ENCODE measurements around the gene ABCF1. TPM values are rescaled to one million over a fixed set of nuclear protein-coding genes. Genes with fewer than 3 reads are reported as not detected.

ABCF1 gene
- total RNA-seq, 1 donor = 37.3 TPM

DNA sequence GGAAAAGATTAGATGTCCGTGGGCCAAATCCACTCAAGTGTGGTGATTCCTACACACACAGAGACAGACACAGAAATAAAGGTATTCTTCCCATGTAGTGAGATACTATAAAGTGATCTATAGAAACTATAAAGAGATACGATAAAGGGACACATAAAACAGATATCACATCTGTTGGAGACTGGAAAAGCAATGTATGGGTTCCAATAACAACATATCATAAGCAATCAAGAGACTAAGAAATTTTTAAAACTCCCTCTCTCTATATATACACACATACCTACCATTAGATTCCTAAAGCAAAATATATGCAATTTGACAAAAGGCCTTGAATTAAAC, 40.6 kb downstream of the ABCF1 start:
- TF ChIP-seq, protein P1, sequence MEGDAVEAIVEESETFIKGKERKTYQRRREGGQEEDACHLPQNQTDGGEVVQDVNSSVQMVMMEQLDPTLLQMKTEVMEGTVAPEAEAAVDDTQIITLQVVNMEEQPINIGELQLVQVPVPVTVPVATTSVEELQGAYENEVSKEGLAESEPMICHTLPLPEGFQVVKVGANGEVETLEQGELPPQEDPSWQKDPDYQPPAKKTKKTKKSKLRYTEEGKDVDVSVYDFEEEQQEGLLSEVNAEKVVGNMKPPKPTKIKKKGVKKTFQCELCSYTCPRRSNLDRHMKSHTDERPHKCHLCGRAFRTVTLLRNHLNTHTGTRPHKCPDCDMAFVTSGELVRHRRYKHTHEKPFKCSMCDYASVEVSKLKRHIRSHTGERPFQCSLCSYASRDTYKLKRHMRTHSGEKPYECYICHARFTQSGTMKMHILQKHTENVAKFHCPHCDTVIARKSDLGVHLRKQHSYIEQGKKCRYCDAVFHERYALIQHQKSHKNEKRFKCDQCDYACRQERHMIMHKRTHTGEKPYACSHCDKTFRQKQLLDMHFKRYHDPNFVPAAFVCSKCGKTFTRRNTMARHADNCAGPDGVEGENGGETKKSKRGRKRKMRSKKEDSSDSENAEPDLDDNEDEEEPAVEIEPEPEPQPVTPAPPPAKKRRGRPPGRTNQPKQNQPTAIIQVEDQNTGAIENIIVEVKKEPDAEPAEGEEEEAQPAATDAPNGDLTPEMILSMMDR (IDR thresholded peaks at IDR 0.05; ENCODE audit: extremely low read depth, low read depth, low read length) = no peak
- Histone ChIP-seq H3K27me3 (ENCODE audit: insufficient read depth, low read length) (no peaks in the 10 kb centered on the region), H3K4me3 (ENCODE audit: insufficient read depth, low read length) (no peak overlapping the region), H4K20me1 (ENCODE audit: insufficient read depth, low read length) (peaks cover 46% of the 10 kb centered on the region), H2AFZ (ENCODE audit: low read length) (no peak overlapping the region), H3K36me3 (ENCODE audit: insufficient read depth, low read length) (peaks cover 58% of the 10 kb centered on the region), H3K4me1 (ENCODE audit: insufficient read depth, low read length) (peaks cover 52% of the 10 kb centered on the region), H3K4me2 (ENCODE audit: insufficient read depth, low read length) (peak overlapping the region; percentile 9), H3K27ac (ENCODE audit: low read depth, low read length) (peak overlapping the region; percentile 42), H3K9me3 (ENCODE audit: low read depth, low read length) (no peaks in the 10 kb centered on the region), H3K79me2 (ENCODE audit: insufficient read depth, low read length) (peaks cover 42% of the 10 kb centered on the region)
- no peak for DNase-seq (ENCODE audit: insufficient read length, low spot score, missing footprints)

DNA sequence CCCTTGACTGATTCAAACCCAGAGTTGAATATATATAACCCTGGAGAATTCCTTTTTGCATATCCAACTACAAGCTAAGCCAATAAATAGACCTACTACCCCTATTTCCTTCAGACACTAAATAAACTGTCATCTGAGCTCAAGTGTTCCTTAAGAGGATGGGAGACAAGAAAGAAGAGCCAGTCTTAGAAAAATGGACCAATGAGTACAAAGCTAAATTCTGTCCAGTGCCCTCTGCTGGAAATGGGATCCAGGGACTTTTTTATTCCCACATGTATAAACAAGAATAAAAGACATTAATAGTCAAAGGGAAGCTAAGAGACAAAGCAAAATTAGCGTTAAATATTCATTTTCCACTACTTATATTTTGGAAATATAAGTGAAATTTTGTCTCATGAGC, 41.0 kb downstream of the ABCF1 start:
- no peak for DNase-seq (ENCODE audit: insufficient read length, low spot score, missing footprints)
- H3K9me3 ChIP-seq (ENCODE audit: low read depth, low read length) = no peaks in the 10 kb centered on the region
- H3K27ac ChIP-seq (ENCODE audit: low read depth, low read length) = peak overlapping the region; percentile 99
- peaks cover 52% of the 10 kb centered on the region for H3K4me1 ChIP-seq (ENCODE audit: insufficient read depth, low read length)
- peaks cover 56% of the 10 kb centered on the region for H3K36me3 ChIP-seq (ENCODE audit: insufficient read depth, low read length)
- peaks cover 46% of the 10 kb centered on the region for H4K20me1 ChIP-seq (ENCODE audit: insufficient read depth, low read length)
- TF ChIP-seq, protein P1 (IDR thresholded peaks at IDR 0.05; ENCODE audit: extremely low read depth, low read depth, low read length) = peak; percentile 49
- H3K79me2 ChIP-seq (ENCODE audit: insufficient read depth, low read length) = peaks cover 45% of the 10 kb centered on the region
- H3K4me2 ChIP-seq (ENCODE audit: insufficient read depth, low read length) = peak overlapping the region; percentile 86
- no peak overlapping the region for H3K4me3 ChIP-seq (ENCODE audit: insufficient read depth, low read length)
- no peaks in the 10 kb centered on the region for H3K27me3 ChIP-seq (ENCODE audit: insufficient read depth, low read length)
- H2AFZ ChIP-seq (ENCODE audit: low read length) = no peak overlapping the region

DNA sequence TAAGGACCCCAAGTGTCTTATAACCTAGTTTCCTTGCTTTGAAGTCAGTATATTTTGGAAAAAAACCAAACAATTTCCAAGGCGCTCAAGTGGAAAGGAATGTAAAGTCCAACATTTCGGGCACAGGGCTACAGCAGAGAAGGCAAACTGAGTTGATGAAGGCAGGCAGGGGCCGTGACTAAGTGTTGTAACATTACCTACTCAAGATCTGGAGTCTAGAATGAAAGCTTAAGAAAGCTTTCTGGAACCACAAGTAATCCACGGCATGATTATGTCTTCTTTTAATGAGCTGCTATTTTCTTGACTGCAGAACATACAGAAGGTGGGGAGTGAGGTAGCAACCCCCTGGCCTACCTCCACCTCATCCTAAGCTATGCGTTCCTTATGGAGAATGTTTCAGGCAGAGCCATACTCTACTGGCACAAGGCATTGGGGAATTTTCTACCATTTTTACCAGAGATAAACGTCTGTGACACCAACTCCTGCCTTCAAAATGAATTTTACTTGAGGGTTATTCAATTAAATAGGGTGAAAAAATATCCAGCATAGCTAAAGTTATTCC, 41.5 kb downstream of the ABCF1 start:
- H3K4me1 ChIP-seq (ENCODE audit: insufficient read depth, low read length) = peaks cover 52% of the 10 kb centered on the region
- no peak overlapping the region for H2AFZ ChIP-seq (ENCODE audit: low read length)
- DNase-seq (ENCODE audit: insufficient read length, low spot score, missing footprints) = peak; percentile 77
- no peak overlapping the region for H3K4me3 ChIP-seq (ENCODE audit: insufficient read depth, low read length)
- peak overlapping the region; percentile 99 for H3K27ac ChIP-seq (ENCODE audit: low read depth, low read length)
- H3K79me2 ChIP-seq (ENCODE audit: insufficient read depth, low read length) = peaks cover 46% of the 10 kb centered on the region
- H3K27me3 ChIP-seq (ENCODE audit: insufficient read depth, low read length) = no peaks in the 10 kb centered on the region
- no peaks in the 10 kb centered on the region for H3K9me3 ChIP-seq (ENCODE audit: low read depth, low read length)
- peak overlapping the region; percentile 86 for H3K4me2 ChIP-seq (ENCODE audit: insufficient read depth, low read length)
- peaks cover 46% of the 10 kb centered on the region for H4K20me1 ChIP-seq (ENCODE audit: insufficient read depth, low read length)
- peaks cover 50% of the 10 kb centered on the region for H3K36me3 ChIP-seq (ENCODE audit: insufficient read depth, low read length)
- TF ChIP-seq, protein P1 (IDR thresholded peaks at IDR 0.05; ENCODE audit: extremely low read depth, low read depth, low read length) = no peak

DNA sequence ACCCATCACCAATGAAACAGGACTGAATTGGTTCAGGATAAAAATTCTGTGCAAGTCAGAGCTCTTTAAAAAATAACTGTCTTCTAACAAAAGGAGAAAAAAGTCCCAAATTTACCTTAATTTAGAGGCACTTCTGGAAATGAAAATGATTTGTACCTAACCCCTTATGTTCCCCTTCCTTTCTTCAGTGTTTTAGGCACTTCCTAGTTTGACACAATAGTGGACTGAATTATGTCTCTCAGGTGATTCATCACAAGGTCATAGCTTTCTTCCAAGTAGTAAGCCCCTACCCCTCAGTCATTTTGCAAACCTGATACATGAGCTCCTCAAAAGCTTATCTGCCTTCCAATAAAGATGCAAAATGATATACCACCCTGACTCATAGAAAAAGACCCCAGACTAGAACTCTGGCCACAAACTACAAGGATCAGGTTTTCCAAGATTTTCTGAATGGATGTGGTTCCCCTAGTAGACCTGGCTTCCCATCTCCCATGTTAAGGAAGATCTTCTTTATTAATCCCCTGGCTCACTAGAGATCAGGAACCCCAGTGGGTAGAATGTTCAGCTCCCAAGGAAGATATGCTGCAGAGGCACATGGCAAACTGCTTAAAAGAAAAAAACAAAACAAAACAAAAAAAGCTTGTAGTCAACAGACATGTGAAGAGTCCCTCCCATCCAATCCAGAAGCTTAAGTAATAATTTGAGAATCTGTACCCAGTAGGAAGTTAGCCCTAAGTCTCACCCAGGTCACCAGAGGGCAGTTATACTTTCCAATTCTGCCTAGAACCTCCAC, 42.2 kb downstream of the ABCF1 start:
- Histone ChIP-seq H3K36me3 (ENCODE audit: insufficient read depth, low read length) (peaks cover 45% of the 10 kb centered on the region), H3K27ac (ENCODE audit: low read depth, low read length) (peak overlapping the region; percentile 99), H3K27me3 (ENCODE audit: insufficient read depth, low read length) (no peaks in the 10 kb centered on the region), H3K79me2 (ENCODE audit: insufficient read depth, low read length) (peaks cover 53% of the 10 kb centered on the region), H4K20me1 (ENCODE audit: insufficient read depth, low read length) (peaks cover 45% of the 10 kb centered on the region), H3K4me1 (ENCODE audit: insufficient read depth, low read length) (peaks cover 57% of the 10 kb centered on the region), H3K4me2 (ENCODE audit: insufficient read depth, low read length) (peak overlapping the region; percentile 86), H2AFZ (ENCODE audit: low read length) (no peak overlapping the region), H3K4me3 (ENCODE audit: insufficient read depth, low read length) (no peak overlapping the region), H3K9me3 (ENCODE audit: low read depth, low read length) (no peaks in the 10 kb centered on the region)
- peak; percentile 60 for DNase-seq (ENCODE audit: insufficient read length, low spot score, missing footprints)
- TF ChIP-seq, protein P1 (IDR thresholded peaks at IDR 0.05; ENCODE audit: extremely low read depth, low read depth, low read length) = no peak
